Sigmoid colon (tissue), 7 donors: ENCODE measurements around the gene IGSF9B. TPM values are rescaled to one million over a fixed set of nuclear protein-coding genes. Genes with fewer than 3 reads are reported as not detected.

Source experiments
- DNase-seq: peaks from one replicate; pipeline ENCODE4 v3.0.0-alpha.2; 2019
- H3K27ac ChIP-seq, 4 donors: fragments of 200-600 bp; sonication (generic); one replicate each; pipeline ENCODE4 v1.5.1; 2016 to 2019; ENCODE audit warnings: mild to moderate bottlenecking in 1 of 4
- H3K27me3 ChIP-seq, 3 donors: fragments of 200-600 bp; sonication (generic); one replicate each; pipeline ENCODE4 v1.5.1; 2019; ENCODE audit warnings: mild to moderate bottlenecking in 1 of 3
- H3K36me3 ChIP-seq, 4 donors: fragments of 200-600 bp; sonication (generic); one replicate each; pipeline ENCODE4 v1.5.1; 2016 to 2019
- H3K4me1 ChIP-seq, 4 donors: fragments of 200-600 bp; sonication (generic); one replicate each; pipeline ENCODE4 v1.5.1; 2017 to 2019
- H3K4me3 ChIP-seq, 4 donors: fragments of 200-600 bp; sonication (generic); one replicate each; pipeline ENCODE4 v1.5.1; 2017 to 2019; ENCODE audit warnings: mild to moderate bottlenecking in 2 of 4, moderate library complexity in 1 of 4
- H3K9me3 ChIP-seq, 4 donors: fragments of 200-600 bp in 3 of 4; sonication (generic) in 3 of 4; one replicate each; pipeline versions ENCODE4 v1.5.1 to v1.6.1; 2013 to 2019
- EP300 ChIP-seq, 4 donors: sonication (generic); formaldehyde crosslinking; IDR thresholded peaks; one replicate each; pipeline ENCODE4 v1.6.1; 2017; ENCODE audit warnings: antibody characterized with exemption in 4 of 4
- POLR2A ChIP-seq, 2 donors: fragments of 450-650 bp; IDR thresholded peaks; one replicate each; pipeline ENCODE4 v1.6.1; 2016; ENCODE audit warnings: antibody characterized with exemption in 2 of 2, mild to moderate bottlenecking in 2 of 2, moderate library complexity in 2 of 2
- POLR2AphosphoS5 ChIP-seq, 4 donors: sonication (generic); formaldehyde crosslinking; IDR thresholded peaks; one replicate each; pipeline ENCODE4 v1.6.1; 2017; ENCODE audit warnings: antibody characterized with exemption in 4 of 4
- WGBS, 2 donors: extraction: QIAGEN DNeasy Blood & Tissue Kit; methylation state at CpG; one replicate each; pipeline ENCODE4 v1.1.7; 2013; 5-methylcytosine and 5-hydroxymethylcytosine counted together
- intact Hi-C: fragments of 100-400 bp; cut with DNase I; formaldehyde crosslinking; loops from one replicate; pipeline ENCODE4 v1.15.1; 2023
- polyA plus RNA-seq, 3 donors: library from polyadenylated mRNA; stranded (reverse); fragments of 200-250 nt; gene quantifications; one replicate each; pipeline ENCODE4 v1.2.3, GENCODE V29; 2013
- total RNA-seq, 4 donors: library from RNA; depleted of rRNA; stranded (reverse); fragments of >200 nt; gene quantifications; one replicate each; pipeline ENCODE4 v1.1.0, GENCODE V29; 2016
- TF ChIP-seq, protein P1 (sequence below), 4 experiments: fragments of 450-650 bp in 3 of 4; fragments of 200-600 bp in 1 of 4; IDR thresholded peaks; one replicate each; pipeline ENCODE4 v1.5.1; 2016 to 2019; ENCODE audit warnings: antibody characterized with exemption in 4 of 4, mild to moderate bottlenecking in 3 of 4, moderate library complexity in 2 of 4
- donor health status: healthy with polysubstance abuse.
- donor health status: Bipolar disorder and iron deficiency.
- donor health status: healthy.

IGSF9B gene
- total and polyA plus RNA-seq, 7 donors: under 0.01 to 53.7 (median 14.8) TPM; not detected in 1

GRCh38 chr11:133886029-133886428 lies 70.7 kb downstream of the IGSF9B start:
- Histone ChIP-seq H3K9me3 (peaks cover 0 to 3% (median 0%) of the 10 kb centered on the region in 4 donors), H3K4me1 (no peaks in the 10 kb centered on the region), H3K4me3 (no peak overlapping the region), H3K36me3 (no peaks in the 10 kb centered on the region), H3K27ac (no peak overlapping the region), H3K27me3 (no peaks in the 10 kb centered on the region)
- TF ChIP-seq POLR2AphosphoS5 (IDR thresholded peaks at IDR 0.05): no peak
- no peak for TF ChIP-seq POLR2A (IDR thresholded peaks at IDR 0.05)
- no peak for TF ChIP-seq EP300 (IDR thresholded peaks at IDR 0.05)
- TF ChIP-seq, protein P1, sequence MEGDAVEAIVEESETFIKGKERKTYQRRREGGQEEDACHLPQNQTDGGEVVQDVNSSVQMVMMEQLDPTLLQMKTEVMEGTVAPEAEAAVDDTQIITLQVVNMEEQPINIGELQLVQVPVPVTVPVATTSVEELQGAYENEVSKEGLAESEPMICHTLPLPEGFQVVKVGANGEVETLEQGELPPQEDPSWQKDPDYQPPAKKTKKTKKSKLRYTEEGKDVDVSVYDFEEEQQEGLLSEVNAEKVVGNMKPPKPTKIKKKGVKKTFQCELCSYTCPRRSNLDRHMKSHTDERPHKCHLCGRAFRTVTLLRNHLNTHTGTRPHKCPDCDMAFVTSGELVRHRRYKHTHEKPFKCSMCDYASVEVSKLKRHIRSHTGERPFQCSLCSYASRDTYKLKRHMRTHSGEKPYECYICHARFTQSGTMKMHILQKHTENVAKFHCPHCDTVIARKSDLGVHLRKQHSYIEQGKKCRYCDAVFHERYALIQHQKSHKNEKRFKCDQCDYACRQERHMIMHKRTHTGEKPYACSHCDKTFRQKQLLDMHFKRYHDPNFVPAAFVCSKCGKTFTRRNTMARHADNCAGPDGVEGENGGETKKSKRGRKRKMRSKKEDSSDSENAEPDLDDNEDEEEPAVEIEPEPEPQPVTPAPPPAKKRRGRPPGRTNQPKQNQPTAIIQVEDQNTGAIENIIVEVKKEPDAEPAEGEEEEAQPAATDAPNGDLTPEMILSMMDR (IDR thresholded peaks at IDR 0.05): no peak
- intact Hi-C loops: no loop called here
- no peak for DNase-seq
- 74 to 89% methylated on average over 3 of the region's 3 CpGs for WGBS, 2 donors

GRCh38 chr11:133872160-133872559 lies 84.6 kb downstream of the IGSF9B start:
- Histone ChIP-seq H3K4me3 (no peak overlapping the region), H3K27me3 (no peaks in the 10 kb centered on the region), H3K27ac (no peak overlapping the region), H3K36me3 (no peaks in the 10 kb centered on the region), H3K9me3 (peaks cover 0 to 4% (median 0%) of the 10 kb centered on the region in 4 donors), H3K4me1 (no peaks in the 10 kb centered on the region)
- no peak for DNase-seq
- 31 to 78% methylated on average over 1 of the region's 1 CpG for WGBS, 2 donors
- intact Hi-C loops: no loop called here
- TF ChIP-seq POLR2AphosphoS5 (IDR thresholded peaks at IDR 0.05) (no peak), POLR2A (IDR thresholded peaks at IDR 0.05) (no peak), EP300 (IDR thresholded peaks at IDR 0.05) (no peak)
- TF ChIP-seq, protein P1 (IDR thresholded peaks at IDR 0.05): no peak

- H3K4me3 ChIP-seq: no peak overlapping the region
- no peaks in the 10 kb centered on the region for H3K9me3 ChIP-seq
- TF ChIP-seq POLR2A (IDR thresholded peaks at IDR 0.05): no peak
- TF ChIP-seq, protein P1 (IDR thresholded peaks at IDR 0.05): no peak
- TF ChIP-seq POLR2AphosphoS5 (IDR thresholded peaks at IDR 0.05): no peak
- TF ChIP-seq EP300 (IDR thresholded peaks at IDR 0.05): no peak
- no peaks in the 10 kb centered on the region for H3K4me1 ChIP-seq
- intact Hi-C loops: no loop called here
- DNase-seq: no peak
- no peak overlapping the region for H3K27ac ChIP-seq
- no peaks in the 10 kb centered on the region for H3K36me3 ChIP-seq
- H3K27me3 ChIP-seq: no peaks in the 10 kb centered on the region
These were observed 89.3 kb downstream of the IGSF9B start for GRCh38 chr11:133867456-133867855.

GRCh38 chr11:133865466-133865865 lies 91.3 kb downstream of the IGSF9B start:
- WGBS, 2 donors: 93 to 94% methylated on average over 11 of the region's 11 CpGs

DNA sequence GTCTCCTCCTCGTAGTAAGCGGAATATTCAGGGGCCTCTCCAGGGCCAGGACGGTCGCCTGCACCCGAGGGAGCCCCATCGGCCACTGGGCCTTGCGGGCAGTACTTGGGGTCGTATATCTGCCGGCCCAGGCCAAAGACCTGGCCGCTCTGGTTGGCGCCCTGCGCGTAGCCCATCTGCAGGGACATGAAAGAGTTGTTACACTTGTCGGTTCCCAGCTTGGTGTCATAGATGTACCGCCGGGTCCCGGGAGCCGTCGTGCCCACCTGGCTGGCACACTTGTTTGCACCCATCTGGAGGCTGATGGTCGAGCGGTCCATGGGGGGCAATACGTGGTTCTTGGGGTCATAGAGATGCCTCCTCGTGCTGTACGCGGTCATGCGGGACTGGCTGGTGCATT lies 92.0 kb downstream of the IGSF9B start:
- peaks cover 0 to 6% (median 0%) of the 10 kb centered on the region in 3 donors for H3K27me3 ChIP-seq
- no peak for DNase-seq
- H3K36me3 ChIP-seq: no peaks in the 10 kb centered on the region
- WGBS, 2 donors: 93 to 94% methylated on average over 26 of the region's 26 CpGs
- no peaks in the 10 kb centered on the region for H3K4me1 ChIP-seq
- TF ChIP-seq, protein P1 (IDR thresholded peaks at IDR 0.05): no peak
- TF ChIP-seq POLR2AphosphoS5 (IDR thresholded peaks at IDR 0.05): no peak
- TF ChIP-seq POLR2A (IDR thresholded peaks at IDR 0.05): no peak
- no peak for TF ChIP-seq EP300 (IDR thresholded peaks at IDR 0.05)
- no peak overlapping the region for H3K4me3 ChIP-seq
- no peaks in the 10 kb centered on the region for H3K9me3 ChIP-seq
- no peak overlapping the region for H3K27ac ChIP-seq
- intact Hi-C loops: no loop called here

More at GRCh38 chr11:133865466-133865865, 91.3 kb downstream of the IGSF9B start:
- no peak for DNase-seq
- H3K4me3 ChIP-seq: no peak overlapping the region
- H3K27ac ChIP-seq: no peak overlapping the region
- no peak for TF ChIP-seq POLR2AphosphoS5 (IDR thresholded peaks at IDR 0.05)
- no peak for TF ChIP-seq POLR2A (IDR thresholded peaks at IDR 0.05)
- intact Hi-C loops: no loop called here
- H3K27me3 ChIP-seq: peaks cover 0 to 5% (median 0%) of the 10 kb centered on the region in 3 donors
- H3K4me1 ChIP-seq: no peaks in the 10 kb centered on the region
- no peaks in the 10 kb centered on the region for H3K9me3 ChIP-seq
- H3K36me3 ChIP-seq: no peaks in the 10 kb centered on the region
